ENCODE measurements around the gene FAM120B.

DNA sequence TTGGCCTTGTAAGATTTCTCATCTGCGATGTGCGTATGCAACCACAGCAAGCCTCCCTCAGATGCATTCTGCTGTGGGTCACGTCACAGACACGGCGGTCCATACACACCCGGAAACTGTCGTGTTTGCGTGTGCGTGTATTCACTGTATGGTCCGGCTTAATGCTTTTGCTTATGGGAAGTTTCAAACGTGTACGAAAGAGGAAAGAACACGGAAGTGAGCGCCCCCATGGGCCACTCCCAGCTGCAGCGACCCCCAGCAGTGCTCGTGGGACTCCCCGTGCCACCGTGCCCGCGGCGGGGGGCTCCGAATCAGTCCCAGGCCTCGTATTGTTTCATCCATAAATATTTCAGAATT lies 25.9 kb upstream of the FAM120B start:
- TF ChIP-seq, protein P1, sequence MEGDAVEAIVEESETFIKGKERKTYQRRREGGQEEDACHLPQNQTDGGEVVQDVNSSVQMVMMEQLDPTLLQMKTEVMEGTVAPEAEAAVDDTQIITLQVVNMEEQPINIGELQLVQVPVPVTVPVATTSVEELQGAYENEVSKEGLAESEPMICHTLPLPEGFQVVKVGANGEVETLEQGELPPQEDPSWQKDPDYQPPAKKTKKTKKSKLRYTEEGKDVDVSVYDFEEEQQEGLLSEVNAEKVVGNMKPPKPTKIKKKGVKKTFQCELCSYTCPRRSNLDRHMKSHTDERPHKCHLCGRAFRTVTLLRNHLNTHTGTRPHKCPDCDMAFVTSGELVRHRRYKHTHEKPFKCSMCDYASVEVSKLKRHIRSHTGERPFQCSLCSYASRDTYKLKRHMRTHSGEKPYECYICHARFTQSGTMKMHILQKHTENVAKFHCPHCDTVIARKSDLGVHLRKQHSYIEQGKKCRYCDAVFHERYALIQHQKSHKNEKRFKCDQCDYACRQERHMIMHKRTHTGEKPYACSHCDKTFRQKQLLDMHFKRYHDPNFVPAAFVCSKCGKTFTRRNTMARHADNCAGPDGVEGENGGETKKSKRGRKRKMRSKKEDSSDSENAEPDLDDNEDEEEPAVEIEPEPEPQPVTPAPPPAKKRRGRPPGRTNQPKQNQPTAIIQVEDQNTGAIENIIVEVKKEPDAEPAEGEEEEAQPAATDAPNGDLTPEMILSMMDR (IDR thresholded peaks at IDR 0.05; ENCODE audit: low read depth, low read length), result no peak
- TF ChIP-seq EZH2phosphoT487 (IDR thresholded peaks at IDR 0.05; ENCODE audit: low read depth), result no peak
